ENCODE data around the gene HINT3.

HINT3 gene

DNA sequence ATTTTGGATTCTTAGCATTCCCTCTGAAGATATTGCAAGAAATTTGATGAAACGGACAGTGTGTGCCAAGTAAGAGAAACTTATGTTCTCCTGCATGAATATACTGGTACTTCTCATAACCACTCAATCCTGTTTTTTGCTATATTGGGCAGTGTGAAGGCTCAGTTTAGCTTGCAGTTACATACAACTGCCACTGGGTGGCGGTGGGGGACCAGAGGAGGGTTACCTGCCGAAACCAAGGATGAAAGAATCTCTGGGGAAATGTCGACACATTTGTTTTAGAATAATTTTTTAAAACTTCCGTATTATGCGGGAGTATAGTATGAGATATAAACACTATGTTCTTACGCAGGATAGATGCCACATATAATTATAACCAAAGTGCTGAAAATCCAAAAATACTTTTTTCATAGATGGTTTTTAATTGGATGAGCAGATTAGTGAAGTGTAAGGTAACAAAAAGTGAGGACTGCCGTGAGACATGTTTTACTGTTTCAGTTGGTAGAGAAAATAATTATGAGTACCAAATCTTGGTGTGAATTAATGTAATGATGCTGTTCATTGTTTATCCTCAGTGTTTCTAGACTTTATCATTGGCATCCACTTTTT, 39.5 kb downstream of the HINT3 start:
- DNase-seq = peak; percentile 71

DNA sequence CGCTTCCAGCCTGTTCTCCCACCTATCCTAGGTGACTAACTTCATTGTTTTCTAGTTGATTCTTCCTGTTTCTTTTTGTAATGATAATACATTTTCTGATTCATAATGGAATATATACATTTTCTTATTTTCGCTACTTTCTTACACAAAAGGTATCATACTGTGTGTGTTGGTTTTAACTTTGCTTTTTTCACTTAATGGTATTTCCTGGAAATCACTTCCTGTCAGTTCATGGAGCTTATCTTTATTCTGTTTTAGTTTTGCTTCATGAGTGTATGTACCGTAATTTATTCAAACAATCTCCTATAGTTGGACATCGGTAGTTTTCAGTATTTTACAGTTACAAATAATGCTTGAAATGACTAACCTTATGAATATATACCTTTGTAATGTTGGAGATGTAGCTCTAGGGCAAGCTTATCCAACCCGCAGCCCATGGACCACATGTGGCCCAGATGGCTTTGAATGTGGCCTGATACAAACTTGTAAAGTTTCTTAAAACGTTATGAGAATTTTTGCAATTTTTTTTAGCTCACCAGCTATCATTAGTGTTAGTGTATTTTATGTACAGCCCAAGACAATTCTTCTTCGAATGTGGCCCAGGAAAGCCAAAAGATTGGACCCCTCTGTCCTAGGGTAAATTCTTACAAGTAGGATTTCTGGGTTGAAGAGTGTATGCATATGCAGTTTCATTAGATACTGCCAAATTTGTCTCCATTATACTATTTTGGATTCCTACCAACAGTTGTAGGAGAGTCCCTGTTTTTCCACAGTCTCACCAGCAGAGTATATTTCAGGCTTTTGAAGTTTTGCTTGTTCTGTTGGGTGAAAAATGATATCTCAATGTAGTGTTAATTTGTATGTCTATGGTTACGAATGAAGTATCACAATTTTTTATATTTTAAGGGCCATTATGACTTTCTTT, 46.4 kb downstream of the HINT3 start:
- no CpG with 5 or more reads among the region's 8 CpGs for WGBS (ENCODE audit: extremely low coverage, insufficient coverage, low lambda C conversion rate)
- Histone ChIP-seq H3K79me1 (ENCODE audit: low read length) (no peaks in the 10 kb centered on the region), H3K4me3 (ENCODE audit: low read length) (no peak overlapping the region), H3K23ac (ENCODE audit: low read length) (no peak overlapping the region), H2AK5ac (ENCODE audit: low read length) (no peak overlapping the region), H3K27me3 (ENCODE audit: insufficient read depth, low read length, poor library complexity) (no peaks in the 10 kb centered on the region), H2BK5ac (ENCODE audit: low read length) (no peak overlapping the region), H3K79me2 (ENCODE audit: control insufficient read depth, insufficient read depth, low read length) (no peaks in the 10 kb centered on the region), H3K27ac (ENCODE audit: low read depth, low read length) (no peak overlapping the region), H2BK120ac (ENCODE audit: low read depth, low read length) (no peak overlapping the region), H3K4ac (ENCODE audit: low read depth, low read length) (no peak overlapping the region), H3K56ac (ENCODE audit: low read length) (no peak overlapping the region), H2BK15ac (replicated peaks; ENCODE audit: low read depth) (no peak overlapping the region), H3K9ac (ENCODE audit: low read length) (no peak overlapping the region), H4K8ac (ENCODE audit: low read depth, low read length) (no peak overlapping the region), H3K4me2 (ENCODE audit: low read length) (no peak overlapping the region), H3K36me3 (ENCODE audit: control insufficient read depth, insufficient read depth, low read length) (no peaks in the 10 kb centered on the region), H3K4me1 (ENCODE audit: control insufficient read depth, low read depth, low read length) (no peaks in the 10 kb centered on the region), H4K5ac (ENCODE audit: low read length) (no peak overlapping the region), H3K18ac (ENCODE audit: low read length) (no peak overlapping the region)
- DNase-seq = no peak

More for the DNA sequence above, 39.5 kb downstream of the HINT3 start:
- Histone ChIP-seq H3K27ac (ENCODE audit: low read depth, low read length) (no peak overlapping the region), H3K27me3 (ENCODE audit: insufficient read depth, low read length, poor library complexity) (no peaks in the 10 kb centered on the region), H2BK120ac (ENCODE audit: low read depth, low read length) (no peak overlapping the region), H3K18ac (ENCODE audit: low read length) (no peak overlapping the region), H2BK15ac (replicated peaks; ENCODE audit: low read depth) (no peak overlapping the region), H3K36me3 (ENCODE audit: control insufficient read depth, insufficient read depth, low read length) (no peaks in the 10 kb centered on the region), H3K9ac (ENCODE audit: low read length) (no peak overlapping the region), H3K4me2 (ENCODE audit: low read length) (no peak overlapping the region), H4K8ac (ENCODE audit: low read depth, low read length) (no peak overlapping the region), H2AK5ac (ENCODE audit: low read length) (no peak overlapping the region), H3K4ac (ENCODE audit: low read depth, low read length) (no peak overlapping the region), H3K4me1 (ENCODE audit: control insufficient read depth, low read depth, low read length) (no peaks in the 10 kb centered on the region), H3K4me3 (ENCODE audit: low read length) (no peak overlapping the region), H3K23ac (ENCODE audit: low read length) (no peak overlapping the region), H3K56ac (ENCODE audit: low read length) (no peak overlapping the region), H3K79me1 (ENCODE audit: low read length) (peaks cover 2% of the 10 kb centered on the region), H2BK5ac (ENCODE audit: low read length) (no peak overlapping the region), H3K79me2 (ENCODE audit: control insufficient read depth, insufficient read depth, low read length) (peaks cover 14% of the 10 kb centered on the region), H4K5ac (ENCODE audit: low read length) (no peak overlapping the region)
- WGBS (ENCODE audit: extremely low coverage, insufficient coverage, low lambda C conversion rate) = no CpG with 5 or more reads among the region's 8 CpGs

GRCh38 chr6:126007800-126008199, 51.2 kb downstream of the HINT3 start:
- Histone ChIP-seq H3K56ac (ENCODE audit: low read length) (no peak overlapping the region), H2BK15ac (replicated peaks; ENCODE audit: low read depth) (no peak overlapping the region), H3K4me1 (ENCODE audit: control insufficient read depth, low read depth, low read length) (no peaks in the 10 kb centered on the region), H4K5ac (ENCODE audit: low read length) (no peak overlapping the region), H2BK5ac (ENCODE audit: low read length) (no peak overlapping the region), H3K79me2 (ENCODE audit: control insufficient read depth, insufficient read depth, low read length) (no peaks in the 10 kb centered on the region), H3K4ac (ENCODE audit: low read depth, low read length) (no peak overlapping the region), H3K9ac (ENCODE audit: low read length) (no peak overlapping the region), H2AK5ac (ENCODE audit: low read length) (no peak overlapping the region), H3K27me3 (ENCODE audit: insufficient read depth, low read length, poor library complexity) (no peaks in the 10 kb centered on the region), H3K4me2 (ENCODE audit: low read length) (no peak overlapping the region), H3K4me3 (ENCODE audit: low read length) (no peak overlapping the region), H3K79me1 (ENCODE audit: low read length) (peaks cover 2% of the 10 kb centered on the region), H3K27ac (ENCODE audit: low read depth, low read length) (no peak overlapping the region), H2BK120ac (ENCODE audit: low read depth, low read length) (no peak overlapping the region), H3K23ac (ENCODE audit: low read length) (no peak overlapping the region), H4K8ac (ENCODE audit: low read depth, low read length) (no peak overlapping the region), H3K36me3 (ENCODE audit: control insufficient read depth, insufficient read depth, low read length) (peaks cover 2% of the 10 kb centered on the region), H3K18ac (ENCODE audit: low read length) (no peak overlapping the region)
- no peak for DNase-seq

- Histone ChIP-seq H4K8ac (ENCODE audit: low read depth, low read length) (no peak overlapping the region), H3K27me3 (ENCODE audit: insufficient read depth, low read length, poor library complexity) (no peaks in the 10 kb centered on the region), H4K5ac (ENCODE audit: low read length) (no peak overlapping the region), H3K4me2 (ENCODE audit: low read length) (no peak overlapping the region), H3K4me3 (ENCODE audit: low read length) (no peak overlapping the region), H3K18ac (ENCODE audit: low read length) (no peak overlapping the region), H3K79me2 (ENCODE audit: control insufficient read depth, insufficient read depth, low read length) (no peaks in the 10 kb centered on the region), H2AK5ac (ENCODE audit: low read length) (no peak overlapping the region), H3K4ac (ENCODE audit: low read depth, low read length) (no peak overlapping the region), H2BK15ac (replicated peaks; ENCODE audit: low read depth) (no peak overlapping the region), H3K79me1 (ENCODE audit: low read length) (peaks cover 2% of the 10 kb centered on the region), H3K9ac (ENCODE audit: low read length) (no peak overlapping the region), H2BK120ac (ENCODE audit: low read depth, low read length) (no peak overlapping the region), H3K56ac (ENCODE audit: low read length) (no peak overlapping the region), H3K23ac (ENCODE audit: low read length) (no peak overlapping the region), H3K27ac (ENCODE audit: low read depth, low read length) (no peak overlapping the region), H3K36me3 (ENCODE audit: control insufficient read depth, insufficient read depth, low read length) (peaks cover 2% of the 10 kb centered on the region), H3K4me1 (ENCODE audit: control insufficient read depth, low read depth, low read length) (no peaks in the 10 kb centered on the region), H2BK5ac (ENCODE audit: low read length) (no peak overlapping the region)
- no CpG with 5 or more reads among the region's 4 CpGs for WGBS (ENCODE audit: extremely low coverage, insufficient coverage, low lambda C conversion rate)
- no peak for DNase-seq
Observed at GRCh38 chr6:126010040-126010439, 53.5 kb downstream of the HINT3 start.

- no peak overlapping the region for H2AK5ac ChIP-seq (ENCODE audit: low read length)
- no peak overlapping the region for H2BK120ac ChIP-seq (ENCODE audit: low read depth, low read length)
- H3K27me3 ChIP-seq (ENCODE audit: insufficient read depth, low read length, poor library complexity) = no peaks in the 10 kb centered on the region
- no peak for DNase-seq
- no peaks in the 10 kb centered on the region for H3K79me1 ChIP-seq (ENCODE audit: low read length)
- no peak overlapping the region for H4K8ac ChIP-seq (ENCODE audit: low read depth, low read length)
- no peak overlapping the region for H3K23ac ChIP-seq (ENCODE audit: low read length)
- H3K4ac ChIP-seq (ENCODE audit: low read depth, low read length) = no peak overlapping the region
- WGBS (ENCODE audit: extremely low coverage, insufficient coverage, low lambda C conversion rate) = no CpG with 5 or more reads among the region's 1 CpG
- H3K4me1 ChIP-seq (ENCODE audit: control insufficient read depth, low read depth, low read length) = no peaks in the 10 kb centered on the region
- no peak overlapping the region for H3K9ac ChIP-seq (ENCODE audit: low read length)
- no peak overlapping the region for H2BK15ac ChIP-seq (replicated peaks; ENCODE audit: low read depth)
- H3K56ac ChIP-seq (ENCODE audit: low read length) = no peak overlapping the region
- H2BK5ac ChIP-seq (ENCODE audit: low read length) = no peak overlapping the region
- no peak overlapping the region for H4K5ac ChIP-seq (ENCODE audit: low read length)
- H3K79me2 ChIP-seq (ENCODE audit: control insufficient read depth, insufficient read depth, low read length) = no peaks in the 10 kb centered on the region
- H3K4me2 ChIP-seq (ENCODE audit: low read length) = no peak overlapping the region
- peaks cover under 1% of the 10 kb centered on the region for H3K36me3 ChIP-seq (ENCODE audit: control insufficient read depth, insufficient read depth, low read length)
- H3K27ac ChIP-seq (ENCODE audit: low read depth, low read length) = no peak overlapping the region
- H3K18ac ChIP-seq (ENCODE audit: low read length) = no peak overlapping the region
- H3K4me3 ChIP-seq (ENCODE audit: low read length) = no peak overlapping the region
Observed at GRCh38 chr6:126015863-126016262, 59.3 kb downstream of the HINT3 start.

Measured in mesendoderm (in vitro differentiated cells).